Right hindlimb (tissue), 1 donor: ENCODE measurements around the gene ICAM1.

Source experiments
- DNase-seq: peaks from one replicate; pipeline ENCODE4 v3.0.0-alpha.2; 2018

The ICAM1 gene

GRCh38 chr19:10295305-10295846, 24.5 kb downstream of the ICAM1 start:
- DNase-seq, result no peak

- no peak for DNase-seq
Measured at GRCh38 chr19:10295847-10296591, 25.1 kb downstream of the ICAM1 start.

GRCh38 chr19:10299545-10300458, 28.9 kb downstream of the ICAM1 start:
- DNase-seq, result no peak

- DNase-seq, result no peak
Measured at GRCh38 chr19:10305139-10305806, 34.4 kb downstream of the ICAM1 start.

GRCh38 chr19:10306327-10306726, 35.4 kb downstream of the ICAM1 start:
- DNase-seq, result no peak

GRCh38 chr19:10309423-10309822, 38.5 kb downstream of the ICAM1 start, which contains the start of gene ZGLP1:
Gene ZGLP1, minus strand, starts transcription at chr19:10309815.
- DNase-seq, result no peak

GRCh38 chr19:10315335-10316214, 44.7 kb downstream of the ICAM1 start, which contains the start of gene FDX2:
Gene FDX2, minus strand, starts transcription at chr19:10316015. Its CDS starts 19 bp downstream, at chr19:10315996.
- DNase-seq, result peak; percentile 92

- no peak for DNase-seq
Measured at GRCh38 chr19:10316229-10317044, 45.5 kb downstream of the ICAM1 start.

GRCh38 chr19:10317045-10317856, 46.3 kb downstream of the ICAM1 start:
- no peak for DNase-seq

- no peak for DNase-seq
Measured at GRCh38 chr19:10317857-10318462, 47.0 kb downstream of the ICAM1 start.

GRCh38 chr19:10318807-10319682, 48.1 kb downstream of the ICAM1 start:
- no peak for DNase-seq

GRCh38 chr19:10320602-10321416, 49.9 kb downstream of the ICAM1 start:
- no peak for DNase-seq

- no peak for DNase-seq
Measured at GRCh38 chr19:10321417-10321797, 50.5 kb downstream of the ICAM1 start.

GRCh38 chr19:10321874-10322835, 51.2 kb downstream of the ICAM1 start:
- no peak for DNase-seq

GRCh38 chr19:10325732-10326131, 54.8 kb downstream of the ICAM1 start:
- DNase-seq, result no peak

- no peak for DNase-seq
Measured at GRCh38 chr19:10327793-10328192, 56.9 kb downstream of the ICAM1 start.
